HEK293 (cell line): ENCODE data around the gene HMCN1.

Experiments
- ATF2 ChIP-seq: fragments of 450-650 bp; formaldehyde crosslinking; IDR thresholded peaks from 2 replicates; pipeline ENCODE4 v1.5.1; 2016; ENCODE audit warnings: missing biosample characterization, missing genetic modification characterization, low read depth
- CTCF ChIP-seq: fragments of 450-650 bp; formaldehyde crosslinking; IDR thresholded peaks from 2 replicates; pipeline ENCODE4 v1.5.1; 2016; ENCODE audit warnings: missing biosample characterization, missing genetic modification characterization
- TRIM28 ChIP-seq: IDR thresholded peaks from 2 replicates; pipeline ENCODE4 v1.6.1; 2011; ENCODE audit warnings: low read length, control low read depth, borderline replicate concordance
- ZNF529 ChIP-seq: fragments of 450-650 bp; formaldehyde crosslinking; IDR thresholded peaks from 2 replicates; pipeline ENCODE4 v1.5.1; 2017; ENCODE audit warnings: missing genetic modification characterization, missing biosample characterization; ENCODE audit not compliant: insufficient replicate concordance

GRCh38 chr1:185701650-185702049 lies 32.5 kb upstream of the HMCN1 start:
- TF ChIP-seq ZNF529 (tag by site-specific recombination): no peak
- TF ChIP-seq ATF2 (tag by site-specific recombination): no peak
- no peak for TF ChIP-seq CTCF (tag by site-specific recombination)
- TF ChIP-seq TRIM28: no peak
